DMS79 treated with DMSO at 0.1 percent for 48 hours (cell line): Measurements from ENCODE around the gene ZNF511.

ENCODE experiments used
- DNase-seq: peaks from one replicate; lab custom pipeline; 2025; lab: John Stamatoyannopoulos, UW

Gene ZNF511

DNA sequence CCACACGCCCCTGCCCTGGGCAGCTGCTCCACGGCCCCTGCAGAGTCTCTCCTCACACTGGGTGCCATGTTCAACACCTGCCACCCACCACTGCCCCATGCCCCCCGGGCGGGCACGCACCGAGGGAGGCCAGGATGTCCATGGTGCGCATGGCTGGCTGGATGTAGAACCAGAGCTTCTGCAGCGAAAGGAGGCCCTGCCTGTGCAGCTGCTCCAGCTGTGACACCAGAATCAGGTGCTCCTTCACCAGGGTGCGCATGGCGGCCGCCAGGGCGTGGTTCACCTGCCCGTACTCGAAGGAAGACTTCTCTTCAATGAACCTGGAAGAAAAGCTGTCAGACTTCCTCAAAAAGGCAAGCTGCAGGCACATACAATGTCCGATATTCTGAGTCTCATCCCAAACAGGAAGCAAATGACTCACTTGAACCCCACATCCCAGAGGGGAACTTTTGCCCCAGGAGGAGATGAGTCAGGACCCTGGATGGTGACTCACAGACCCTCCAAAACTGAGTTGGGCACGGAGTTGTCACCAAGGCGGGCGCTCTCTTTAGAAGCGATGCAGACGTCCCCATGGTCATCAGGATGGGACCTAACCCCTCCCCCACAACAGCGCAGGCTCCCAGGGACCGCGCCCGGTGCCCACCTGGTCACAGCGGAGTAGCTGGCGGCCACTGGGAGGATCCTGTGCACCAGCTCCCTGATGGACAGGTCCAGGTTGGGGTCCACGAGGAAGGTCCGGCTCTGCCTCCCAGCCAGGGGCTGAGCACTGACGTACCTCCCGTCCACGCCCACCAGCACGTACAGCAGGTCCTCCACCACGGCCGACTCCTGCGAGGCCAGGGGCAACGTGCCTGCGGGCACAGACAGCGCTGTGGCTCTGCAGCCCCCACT, 15.6 kb upstream of the ZNF511 start:
- DNase-seq: no peak

DNA sequence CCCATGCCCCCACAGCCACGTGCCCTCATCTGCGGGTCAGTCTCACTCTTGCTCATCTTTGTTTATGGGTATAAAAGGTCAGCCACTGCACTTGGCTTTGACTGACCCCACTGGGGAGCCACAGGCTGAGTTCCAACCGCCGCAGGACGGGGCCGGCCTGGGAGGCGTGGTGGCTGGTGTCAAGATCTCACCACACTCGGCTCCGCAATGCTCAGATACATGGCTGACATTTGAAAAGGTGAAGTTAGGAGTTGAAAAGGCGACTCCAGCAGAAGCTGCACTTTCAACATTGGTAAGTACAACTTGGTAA, 14.9 kb upstream of the ZNF511 start:
- no peak for DNase-seq

- no peak for DNase-seq
Observed at GRCh38 chr10:133294189-133294588, 14.5 kb upstream of the ZNF511 start.

- DNase-seq: no peak
Observed at GRCh38 chr10:133295426-133296320, 13.0 kb upstream of the ZNF511 start.

- DNase-seq: no peak
Observed at GRCh38 chr10:133297504-133297903, 11.2 kb upstream of the ZNF511 start.

GRCh38 chr10:133298466-133298865, 10.2 kb upstream of the ZNF511 start:
- DNase-seq: no peak

GRCh38 chr10:133299224-133299623, 9.5 kb upstream of the ZNF511 start:
- no peak for DNase-seq

DNA sequence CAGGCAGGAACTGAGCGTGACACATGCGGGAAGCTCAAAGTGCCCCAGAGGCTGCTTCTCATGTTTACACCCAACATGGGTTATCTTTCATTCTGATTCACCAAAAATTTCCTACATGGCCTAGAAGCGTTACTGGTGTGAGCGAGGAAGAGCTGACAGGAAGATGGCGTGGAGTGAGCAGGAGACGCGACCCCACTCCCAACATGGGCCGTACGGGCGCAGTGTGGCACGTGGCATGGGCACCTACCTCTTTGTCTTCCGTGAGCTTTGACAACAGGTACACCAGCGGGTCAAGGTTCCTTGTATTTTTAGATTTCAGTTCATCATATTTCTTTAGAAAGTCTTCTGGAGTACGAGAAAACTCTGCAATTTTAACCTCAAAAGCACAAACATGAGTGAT, 9.0 kb upstream of the ZNF511 start:
- DNase-seq: no peak

DNA sequence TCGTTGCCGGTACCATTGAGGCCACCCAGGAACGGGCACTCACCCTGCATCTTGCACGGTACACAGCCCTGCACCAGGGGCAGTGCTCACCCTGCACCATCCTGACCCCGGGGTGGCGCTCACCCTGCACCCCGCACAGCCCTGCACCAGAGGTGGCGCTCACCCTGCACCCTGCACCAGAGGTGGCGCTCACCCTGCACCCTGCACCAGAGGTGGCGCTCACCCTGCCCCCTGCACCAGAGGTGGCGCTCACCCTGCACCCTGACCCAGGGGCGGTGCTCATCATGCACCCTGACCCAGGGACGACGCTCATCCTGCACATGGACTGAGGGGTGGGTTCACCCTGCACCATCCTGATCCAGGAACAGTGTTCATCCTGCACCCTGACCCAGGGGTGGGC, 6.5 kb upstream of the ZNF511 start:
- no peak for DNase-seq

- DNase-seq: no peak
Observed at GRCh38 chr10:133303206-133303605, 5.5 kb upstream of the ZNF511 start.

DNA sequence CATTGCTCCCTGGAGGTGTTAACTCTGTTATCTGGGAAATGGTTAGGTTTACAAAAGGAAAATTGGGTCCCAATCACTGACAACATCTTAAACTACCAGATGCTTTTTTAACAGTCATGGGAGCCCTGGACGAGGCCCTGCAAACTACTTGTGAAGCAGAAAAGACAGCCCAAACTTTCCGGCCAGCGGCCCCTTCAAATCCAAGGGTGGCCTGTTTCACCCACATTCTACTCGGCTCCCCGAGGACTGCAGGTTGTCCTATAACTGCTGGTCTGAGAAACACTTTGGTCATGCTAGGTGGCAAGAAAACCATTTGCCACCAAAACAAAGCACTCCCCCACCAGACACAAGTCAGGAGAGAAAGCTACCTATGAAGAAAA, 2.6 kb upstream of the ZNF511 start:
- no peak for DNase-seq

- DNase-seq: no peak
Observed at GRCh38 chr10:133306941-133307379, 1.8 kb upstream of the ZNF511 start.

DNA sequence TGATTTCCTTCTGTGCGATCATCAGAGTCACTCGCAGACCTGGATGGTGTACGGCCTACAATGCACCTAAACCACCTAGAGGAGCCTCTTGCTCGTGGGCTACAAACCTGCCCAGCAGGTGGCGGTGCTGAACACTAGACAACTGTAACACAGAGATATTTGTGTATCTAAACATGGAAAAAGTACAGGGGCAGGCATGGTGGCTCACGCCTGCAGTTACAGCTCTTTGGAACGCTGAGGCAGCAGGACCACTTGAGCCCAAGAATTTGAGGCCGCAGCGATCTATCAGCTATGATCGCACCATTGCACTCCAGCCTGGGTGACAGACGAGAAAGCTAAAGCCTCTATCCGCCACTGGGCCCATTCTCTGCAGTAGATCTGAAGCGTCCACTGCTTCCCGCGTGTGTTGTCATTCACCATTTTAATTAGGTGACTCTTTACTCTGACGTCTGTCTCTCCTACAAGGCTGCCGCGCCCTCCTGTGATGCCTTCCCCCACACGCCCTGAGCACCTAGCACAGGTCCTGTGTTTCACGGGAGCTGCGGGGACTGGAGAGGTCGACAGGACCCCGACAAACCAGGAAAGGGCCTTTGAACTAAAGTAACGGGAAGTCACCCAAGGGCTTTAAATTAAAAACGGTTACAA, 816 bp upstream of the ZNF511 start:
- peak; percentile 2 for DNase-seq

DNA sequence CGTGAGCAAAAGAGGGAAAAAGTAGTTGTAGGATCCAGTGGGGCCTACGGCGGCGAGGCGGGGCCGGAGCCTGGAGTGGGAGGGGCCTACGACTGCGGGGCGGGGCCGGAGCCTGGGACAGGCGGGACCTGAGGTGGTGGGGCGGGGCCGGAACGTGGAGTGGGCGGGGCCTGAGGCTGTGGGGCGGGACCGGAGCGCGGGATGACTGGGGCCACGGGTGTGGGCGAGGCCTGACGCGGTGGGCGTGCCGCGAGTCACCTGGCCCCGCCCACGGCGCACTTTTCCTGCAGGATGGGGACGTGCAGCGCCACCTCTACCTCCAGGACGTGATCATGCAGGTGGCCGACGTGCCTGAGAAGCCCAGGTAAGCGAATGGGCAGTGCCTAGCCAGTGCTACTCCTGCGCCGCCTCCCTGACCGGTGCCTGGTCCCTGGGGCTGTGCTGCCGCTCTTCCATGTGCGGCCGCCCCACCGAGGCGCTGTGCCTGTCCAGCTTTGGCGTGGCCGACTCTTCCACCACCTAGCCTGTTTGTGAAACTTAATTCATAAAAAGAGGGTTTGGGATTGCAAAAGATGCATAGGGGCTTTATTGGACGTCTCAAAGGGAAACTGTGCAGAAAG, 496 bp downstream of the ZNF511 start:
- DNase-seq: peak; percentile 39

GRCh38 chr10:133309720-133310398, 1.1 kb downstream of the ZNF511 start:
- DNase-seq: peak; percentile 36

- DNase-seq: no peak
Observed at GRCh38 chr10:133310399-133310755, 1.7 kb downstream of the ZNF511 start.

DNA sequence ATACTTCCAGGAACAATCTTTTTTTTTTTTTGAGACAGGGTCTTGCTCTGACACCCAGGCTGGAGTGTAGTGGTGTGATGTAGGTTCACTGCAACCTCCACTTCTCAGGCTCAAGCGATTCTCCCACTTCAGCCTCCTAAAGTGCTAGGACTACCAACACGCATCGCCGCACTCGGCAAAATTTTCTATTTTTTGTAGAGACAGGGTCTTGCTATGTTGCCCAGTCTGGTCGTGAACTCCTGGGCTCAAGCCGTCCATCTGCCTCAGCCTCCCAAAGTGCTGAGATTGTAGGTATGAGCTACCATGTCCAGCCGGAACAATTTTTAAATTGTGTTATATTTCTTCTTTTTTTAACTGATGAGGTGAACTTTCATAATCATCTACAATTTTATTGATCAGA, 2.1 kb downstream of the ZNF511 start:
- DNase-seq: no peak

- DNase-seq: no peak
Observed at GRCh38 chr10:133311570-133311969, 2.9 kb downstream of the ZNF511 start.

DNA sequence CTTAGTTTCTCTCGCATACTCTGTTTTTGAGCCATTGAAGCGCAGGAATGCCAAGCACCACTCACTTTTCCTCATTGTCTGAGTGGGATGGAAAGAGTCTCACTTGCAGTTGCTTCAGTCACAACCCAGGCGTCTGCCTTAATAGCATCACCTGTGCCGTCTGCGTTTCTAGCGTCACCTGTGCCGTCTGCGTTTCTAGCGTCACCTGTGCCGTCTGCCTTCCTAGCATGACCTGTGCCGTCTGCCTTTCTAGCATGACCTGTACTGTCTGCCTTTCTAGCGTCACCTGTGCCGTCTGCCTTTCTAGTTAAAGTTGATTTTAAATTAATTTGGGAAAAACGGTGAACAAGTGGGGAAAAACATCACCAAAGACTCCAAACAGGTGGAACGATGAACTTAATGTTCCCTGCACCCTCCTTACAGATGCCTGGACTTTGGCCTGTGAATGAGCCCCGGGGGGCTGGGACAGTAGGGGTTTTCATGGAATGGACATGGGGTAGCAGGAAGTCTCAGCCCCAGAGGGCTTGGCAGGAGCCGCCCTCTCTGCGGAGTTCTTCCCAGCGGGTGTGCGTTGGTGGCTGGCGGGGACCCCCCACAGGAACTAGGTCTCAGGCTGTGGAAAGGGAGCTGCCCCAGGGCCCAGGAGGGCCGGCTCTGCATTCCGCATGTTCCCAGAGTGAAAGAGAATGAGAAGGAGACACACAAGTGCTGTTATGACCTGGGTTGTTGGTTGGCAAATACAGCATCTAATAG, 3.5 kb downstream of the ZNF511 start:
- DNase-seq: no peak

DNA sequence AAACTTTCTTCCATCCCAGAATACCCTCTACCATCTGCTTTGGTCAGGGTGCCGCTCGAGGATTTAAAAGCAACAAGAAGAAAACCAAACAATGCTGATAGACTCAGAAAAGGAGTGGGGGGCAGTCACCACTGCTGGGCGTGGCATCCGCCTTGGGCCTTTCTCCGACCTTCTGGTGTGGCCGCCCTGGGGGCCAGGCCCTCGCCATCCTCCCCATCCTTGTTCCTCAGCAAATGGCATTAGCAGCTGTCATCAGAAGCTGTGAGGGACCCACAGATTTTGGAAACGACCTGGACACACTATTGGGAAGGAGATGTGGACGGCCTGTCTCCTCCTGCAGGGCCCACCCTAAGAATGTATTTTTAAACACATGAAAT, 4.0 kb downstream of the ZNF511 start:
- no peak for DNase-seq

GRCh38 chr10:133313192-133313591, 4.5 kb downstream of the ZNF511 start:
- DNase-seq: no peak
